Naive thymus-derived CD4-positive, alpha-beta T cell (primary cell): ENCODE results near the gene ODC1. TPM values are rescaled to one million over a fixed set of nuclear protein-coding genes. Genes with fewer than 3 reads are reported as not detected.

Experiments used
- ATAC-seq: fragments of 150-1000 bp; cut with Tn5 transposase; 2 replicates; pipeline ENCODE4 v1.10.0; 2021; ENCODE audit warnings: mild to moderate bottlenecking, moderate library complexity
- CTCF ChIA-PET: fragments of 350-600 bp; sonication (Branson Sonifier 250); formaldehyde crosslinking; loops from one replicate; lab custom pipeline; 2021; ENCODE audit warnings: antibody characterized with exemption; lab: Charles Lee
- POLR2A ChIA-PET: fragments of 350-600 bp; sonication (Branson Sonifier 250); formaldehyde crosslinking; loops from one replicate; lab custom pipeline; 2021; ENCODE audit warnings: antibody characterized with exemption, inconsistent platforms; lab: Charles Lee
- DNase-seq, 9 donors: peaks; one replicate each; pipeline versions ENCODE4 v3.0.0 to v3.0.0-alpha.2; 2020 to 2022; ENCODE audit warnings: mixed read lengths in 1 of 9
- H3K27ac ChIP-seq: one replicate; pipeline ENCODE4 v1.7.0; 2013; ENCODE audit warnings: mild to moderate bottlenecking, low read depth, low read length, moderate library complexity
- H3K27me3 ChIP-seq, 2 donors: one replicate each; pipeline ENCODE4 v1.7.0; 2013; ENCODE audit warnings: low read length in 2 of 2, mild to moderate bottlenecking in 2 of 2, moderate library complexity in 2 of 2; ENCODE audit not compliant: control insufficient read depth in 2 of 2, insufficient read depth in 2 of 2
- H3K36me3 ChIP-seq, 3 experiments: 1 replicate in 2 of 3; 2 replicates in 1 of 3; pipeline ENCODE4 v1.7.0; 2013; ENCODE audit warnings: low read length in 3 of 3, mild to moderate bottlenecking in 3 of 3, moderate library complexity in 1 of 3; ENCODE audit not compliant: insufficient read depth in 3 of 3, control insufficient read depth in 2 of 3
- H3K4me1 ChIP-seq, 2 donors: one replicate each; pipeline ENCODE4 v1.7.0; 2013; ENCODE audit warnings: low read length in 2 of 2, mild to moderate bottlenecking in 2 of 2, moderate library complexity in 1 of 2; ENCODE audit not compliant: control insufficient read depth in 2 of 2, insufficient read depth in 2 of 2
- H3K4me3 ChIP-seq: 2 replicates; pipeline ENCODE4 v1.7.0; 2013; ENCODE audit warnings: mild to moderate bottlenecking, low read length
- H3K9me3 ChIP-seq, 3 experiments: 1 replicate in 2 of 3; 2 replicates in 1 of 3; pipeline ENCODE4 v1.7.0; 2013; ENCODE audit warnings: low read length in 3 of 3; ENCODE audit not compliant: control insufficient read depth in 2 of 3
- H3K27ac Mint-ChIP-seq, 9 donors: one replicate each; pipeline ENCODE4 v1.8.0; 2020 to 2022; ENCODE audit warnings: mixed read lengths in 9 of 9, mild to moderate bottlenecking in 8 of 9, moderate library complexity in 5 of 9, inconsistent platforms in 2 of 9
- H3K27me3 Mint-ChIP-seq, 5 donors: one replicate each; pipeline ENCODE4 v1.8.0; 2021 to 2022; ENCODE audit warnings: mixed read lengths in 5 of 5, mild to moderate bottlenecking in 1 of 5
- H3K36me3 Mint-ChIP-seq, 5 donors: one replicate each; pipeline ENCODE4 v1.8.0; 2020 to 2022; ENCODE audit warnings: mixed read lengths in 5 of 5, mild to moderate bottlenecking in 3 of 5, inconsistent platforms in 1 of 5
- H3K4me1 Mint-ChIP-seq, 7 donors: one replicate each; pipeline ENCODE4 v1.8.0; 2020 to 2022; ENCODE audit warnings: mixed read lengths in 7 of 7, mild to moderate bottlenecking in 3 of 7, inconsistent platforms in 1 of 7
- H3K4me3 Mint-ChIP-seq, 10 donors: one replicate each; pipeline ENCODE4 v1.8.0; 2020 to 2022; ENCODE audit warnings: mild to moderate bottlenecking in 10 of 10, mixed read lengths in 10 of 10, moderate library complexity in 6 of 10, inconsistent platforms in 2 of 10
- H3K9me3 Mint-ChIP-seq, 11 donors: one replicate each; pipeline ENCODE4 v1.8.0; 2020 to 2022; ENCODE audit warnings: mixed read lengths in 11 of 11, mild to moderate bottlenecking in 4 of 11, inconsistent platforms in 1 of 11, moderate library complexity in 1 of 11
- intact Hi-C, 2 donors: fragments of 100-400 bp; cut with micrococcal nuclease; formaldehyde crosslinking; loops; one replicate each; pipeline ENCODE4 v1.15.1; 2023
- polyA plus RNA-seq, 2 donors: library from polyadenylated mRNA; unstranded; fragments of 300-500 nt; fragmentation: Illumina TruSeq; gene quantifications; one replicate each; pipeline ENCODE4 v1.2.3, GENCODE V29; 2021
- total RNA-seq, 6 experiments: library from RNA in 5 of 6; stranded (reverse) in 5 of 6; gene quantifications; 1 replicate in 5 of 6; 2 replicates in 1 of 6; pipeline ENCODE4 v1.2.3 and lab custom pipeline; 2021 to 2026

The ODC1 gene
- total and polyA plus RNA-seq, 7 experiments from 2014 or later, result 32.7 to 88.2 (median 52.4) TPM

GRCh38 chr2:10390369-10390801 is 57.7 kb downstream of the ODC1 start:
- H3K27me3 ChIP-seq, result no peaks in the 10 kb centered on the region
- Mint-ChIP-seq H3K4me1 (peaks cover 29 to 94% (median 78%) of the 10 kb centered on the region in 7 donors), H3K36me3 (peaks cover 0 to 3% (median 0%) of the 10 kb centered on the region in 5 donors), H3K27ac (peak overlapping the region in 4 of 9 donors; percentile 36 to 89 (median 75)), H3K27me3 (no peaks in the 10 kb centered on the region), H3K9me3 (no peaks in the 10 kb centered on the region), H3K4me3 (peak overlapping the region in 1 of 10 donors; percentile 12)
- ATAC-seq (peak; percentile 42), DNase-seq (no peak)
- peaks cover 3 to 24% of the 10 kb centered on the region in 2 donors for H3K4me1 ChIP-seq
- intact Hi-C loops, result no loop called here
- ChIA-PET CTCF (no interaction called here), POLR2A (interaction anchor here (0.7 to 2.3 kb wide), 2 partner anchors 8 to 87 kb away, joined by 3 to 5 read pairs; no protein-coding TSS in a partner anchor)
- H3K9me3 ChIP-seq, result no peaks in the 10 kb centered on the region
- no peak overlapping the region for H3K27ac ChIP-seq
- no peak overlapping the region for H3K4me3 ChIP-seq
- H3K36me3 ChIP-seq, result no peaks in the 10 kb centered on the region

Other genes with a start within 250 kb of the ODC1 start
- gene HPCAL1, start 145.4 kb downstream of the ODC1 start, total RNA-seq, result 10 to 100 TPM; 44.9 to 90.5 (median 65.8) TPM
- gene HPCAL1, start 145.4 kb downstream of the ODC1 start, polyA plus RNA-seq, result 100 to 1,000 TPM; 105 to 137 TPM
- gene NOL10, start 241.6 kb upstream of the ODC1 start, total RNA-seq, result 10 to 100 TPM; 15.5 to 26.2 (median 21.3) TPM
- 10 to 100 TPM; 14.7 to 25.6 TPM for gene NOL10, start 241.6 kb upstream of the ODC1 start, polyA plus RNA-seq